GM19025 (cell line): Measurements from ENCODE around the gene ZMYND10.

Experiments
- ATAC-seq: cut with Tn5 transposase; IDR thresholded peaks from one replicate; pipeline ENCODE4 v1.9.1; 2021; ENCODE audit warnings: mild to moderate bottlenecking, low read depth, moderate library complexity; ENCODE audit not compliant: unreplicated experiment

ZMYND10 gene

GRCh38 chr3:50350213-50350526 lies 4.6 kb upstream of the ZMYND10 start:
- no peak for ATAC-seq

GRCh38 chr3:50347187-50347813 lies 1.8 kb upstream of the ZMYND10 start:
- no peak for ATAC-seq

- ATAC-seq = no peak
Measured at GRCh38 chr3:50345008-50345407, 524 bp downstream of the ZMYND10 start.

GRCh38 chr3:50342813-50343633 lies 2.5 kb downstream of the ZMYND10 start:
- ATAC-seq = no peak

GRCh38 chr3:50341996-50342650 lies 3.4 kb downstream of the ZMYND10 start:
- ATAC-seq = no peak

- ATAC-seq = no peak
Measured at GRCh38 chr3:50341537-50341936, 4.0 kb downstream of the ZMYND10 start.

- ATAC-seq = peak; percentile 20
Measured at GRCh38 chr3:50340448-50341329, 4.8 kb downstream of the ZMYND10 start, which contains the start of gene RASSF1. RASSF1 (minus strand) TSS chr3:50340836; CDS start chr3:50340805, 31 bp downstream.

- no peak for ATAC-seq
Measured at GRCh38 chr3:50340147-50340447, 5.4 kb downstream of the ZMYND10 start.

GRCh38 chr3:50339485-50340146 lies 5.9 kb downstream of the ZMYND10 start:
- no peak for ATAC-seq

GRCh38 chr3:50338965-50339364 lies 6.6 kb downstream of the ZMYND10 start:
- ATAC-seq = no peak

GRCh38 chr3:50337175-50337861 lies 8.2 kb downstream of the ZMYND10 start:
- peak; percentile 61 for ATAC-seq

GRCh38 chr3:50336452-50337174 lies 8.9 kb downstream of the ZMYND10 start:
- peak; percentile 33 for ATAC-seq

GRCh38 chr3:50334339-50335075 lies 11.0 kb downstream of the ZMYND10 start:
- ATAC-seq = no peak

GRCh38 chr3:50333744-50334328 lies 11.7 kb downstream of the ZMYND10 start:
- ATAC-seq = no peak

- ATAC-seq = no peak
Measured at GRCh38 chr3:50331364-50331907, 14.1 kb downstream of the ZMYND10 start.

GRCh38 chr3:50330330-50330729 lies 15.2 kb downstream of the ZMYND10 start:
- ATAC-seq = no peak

- ATAC-seq = peak; percentile 88
Measured at GRCh38 chr3:50327943-50328691, 17.4 kb downstream of the ZMYND10 start, which contains the start of gene TUSC2. TUSC2 (minus strand) TSS chr3:50328223; CDS start chr3:50328099, 124 bp downstream.
